SU-DHL-6 (cell line): ENCODE measurements around the gene RNF223.

Experiments
- H2AFZ ChIP-seq: fragments of 200-600 bp; sonication (generic); 2 replicates; pipeline ENCODE4 v1.6.1; 2014; ENCODE audit warnings: low read depth, mild to moderate bottlenecking, moderate library complexity, mixed read lengths, antibody characterized with exemption, low read length; ENCODE audit not compliant: severe bottlenecking
- H3F3A ChIP-seq: fragments of 200-600 bp; shearing (Covaris generic); 2 replicates; pipeline ENCODE4 v1.6.0; 2016; ENCODE audit warnings: antibody characterized with exemption, mild to moderate bottlenecking; ENCODE audit not compliant: insufficient read depth
- H3K27ac ChIP-seq: fragments of 200-600 bp; sonication (generic); 2 replicates; pipeline ENCODE4 v1.5.1; 2016; ENCODE audit warnings: low read depth, mild to moderate bottlenecking, low read length, moderate library complexity, mixed read lengths
- H3K27me3 ChIP-seq: fragments of 200-600 bp; sonication (generic), shearing (Covaris generic); 2 replicates; pipeline ENCODE4 v1.6.0; 2014; ENCODE audit warnings: mild to moderate bottlenecking, low read length
- H3K36me3 ChIP-seq: fragments of 200-600 bp; sonication (generic); 2 replicates; pipeline ENCODE4 v1.6.1; 2014; ENCODE audit warnings: mild to moderate bottlenecking, low read length, mixed read lengths
- H3K4me2 ChIP-seq: fragments of 300-600, 200-600 bp; shearing (Covaris generic), sonication (generic); 2 replicates; pipeline ENCODE4 v1.6.0; 2014; ENCODE audit warnings: low read length, low read depth, mild to moderate bottlenecking; ENCODE audit not compliant: poor library complexity, severe bottlenecking
- H3K4me3 ChIP-seq: fragments of 200-600 bp; sonication (generic); 2 replicates; pipeline ENCODE4 v1.5.1; 2014; ENCODE audit warnings: antibody characterized with exemption, low read length, mild to moderate bottlenecking, mixed read lengths; ENCODE audit not compliant: insufficient read depth, poor library complexity, severe bottlenecking
- H3K79me2 ChIP-seq: fragments of 200-600 bp; sonication (generic); 2 replicates; pipeline ENCODE4 v1.6.1; 2014; ENCODE audit warnings: mild to moderate bottlenecking, low read length, moderate library complexity; ENCODE audit not compliant: insufficient read depth
- H3K9ac ChIP-seq: fragments of 200-600 bp; sonication (generic); 2 replicates; pipeline ENCODE4 v1.7.0; 2014; ENCODE audit warnings: mild to moderate bottlenecking, low read length
- H3K9me2 ChIP-seq: fragments of 200-600 bp; sonication (generic); replicated peaks from 2 replicates; pipeline ENCODE4 v1.6.1; 2014; ENCODE audit warnings: low read length; ENCODE audit not compliant: insufficient read depth
- H3K9me3 ChIP-seq: fragments of 200-600 bp; sonication (generic); 2 replicates; pipeline ENCODE4 v1.6.1; 2014; ENCODE audit warnings: low read length, mixed read lengths; ENCODE audit not compliant: insufficient read depth
- H4K20me1 ChIP-seq: fragments of 200-600 bp; sonication (generic); 2 replicates; pipeline ENCODE4 v1.6.1; 2014; ENCODE audit warnings: low read depth, mild to moderate bottlenecking, antibody characterized with exemption, low read length, moderate library complexity, mixed read lengths
- CTCF ChIP-seq: fragments of 200-600 bp; sonication (generic); IDR thresholded peaks from one replicate; pipeline ENCODE4 v1.5.1; 2017; ENCODE audit warnings: antibody characterized with exemption, mild to moderate bottlenecking, low read length, moderate library complexity; ENCODE audit not compliant: insufficient read depth, poor library complexity, severe bottlenecking
- EZH2phosphoT487 ChIP-seq: fragments of 200-600 bp; sonication (generic), shearing (Covaris generic); conservative IDR thresholded peaks from 2 replicates; pipeline ENCODE4 v1.6.1; 2018; ENCODE audit warnings: mild to moderate bottlenecking, antibody characterized with exemption, low read length, moderate library complexity, mixed read lengths

The RNF223 gene

GRCh38 chr1:1046243-1046642, 27.9 kb downstream of the RNF223 start:
- Histone ChIP-seq H3K27ac (no peak overlapping the region), H3K4me3 (no peak overlapping the region), H3F3A (no peaks in the 10 kb centered on the region), H3K79me2 (no peaks in the 10 kb centered on the region), H3K4me2 (no peak overlapping the region), H3K27me3 (no peaks in the 10 kb centered on the region), H3K9ac (no peak overlapping the region), H2AFZ (no peak overlapping the region), H4K20me1 (no peaks in the 10 kb centered on the region), H3K9me2 (no peaks in the 10 kb centered on the region), H3K36me3 (no peaks in the 10 kb centered on the region), H3K9me3 (no peaks in the 10 kb centered on the region)
- TF ChIP-seq EZH2phosphoT487, result no peak
- TF ChIP-seq CTCF, result no peak

- H3K79me2 ChIP-seq, result no peaks in the 10 kb centered on the region
- TF ChIP-seq CTCF (no peak), EZH2phosphoT487 (no peak)
- H3K9me2 ChIP-seq, result no peaks in the 10 kb centered on the region
- no peaks in the 10 kb centered on the region for H3F3A ChIP-seq
- H3K9me3 ChIP-seq, result no peaks in the 10 kb centered on the region
- H2AFZ ChIP-seq, result no peak overlapping the region
- no peaks in the 10 kb centered on the region for H4K20me1 ChIP-seq
- no peak overlapping the region for H3K4me3 ChIP-seq
- no peak overlapping the region for H3K27ac ChIP-seq
- no peak overlapping the region for H3K4me2 ChIP-seq
- no peaks in the 10 kb centered on the region for H3K36me3 ChIP-seq
- no peaks in the 10 kb centered on the region for H3K27me3 ChIP-seq
- no peak overlapping the region for H3K9ac ChIP-seq
These were observed 29.0 kb downstream of the RNF223 start for GRCh38 chr1:1045129-1045528.

- Histone ChIP-seq H3K27me3 (no peaks in the 10 kb centered on the region), H3K9ac (no peak overlapping the region), H3K9me2 (no peaks in the 10 kb centered on the region), H2AFZ (no peak overlapping the region), H3K9me3 (no peaks in the 10 kb centered on the region), H3K79me2 (no peaks in the 10 kb centered on the region), H3K27ac (no peak overlapping the region), H3K36me3 (no peaks in the 10 kb centered on the region), H4K20me1 (no peaks in the 10 kb centered on the region), H3K4me3 (no peak overlapping the region), H3K4me2 (no peak overlapping the region), H3F3A (no peaks in the 10 kb centered on the region)
- TF ChIP-seq EZH2phosphoT487 (no peak), CTCF (no peak)
These were observed 29.5 kb downstream of the RNF223 start for GRCh38 chr1:1044455-1045078.
